HCT116 (cell line): ENCODE data around the gene LMAN1L. TPM values are rescaled to one million over a fixed set of nuclear protein-coding genes. Genes with fewer than 3 reads are reported as not detected.
A peak's percentile ranks its signal among the peaks of the same experiment; 100 is the strongest.

Experiments used
- ATAC-seq: fragments of 200-7000 bp; cut with Tn5 transposase; 2 replicates; pipeline ENCODE4 v1.9.1; 2020; ENCODE audit warnings: mild to moderate bottlenecking, moderate library complexity
- BruUV-seq: library from RNA; stranded (reverse); fragments of 400-500 nt; replicated peaks from 2 replicates; lab custom pipeline; 2021; lab: Mats Ljungman, UMichigan
- CTCF ChIA-PET: fragments of 300-600 bp; sonication (Branson Sonifier 250); formaldehyde crosslinking; loops from one replicate; lab custom pipeline; 2021; ENCODE audit warnings: antibody characterized with exemption; lab: Charles Lee
- POLR2A ChIA-PET: fragments of 300-600, 350-600 bp; sonication (Branson Sonifier 250); formaldehyde crosslinking; loops from one replicate; lab custom pipeline; 2021; ENCODE audit warnings: antibody characterized with exemption; lab: Charles Lee
- RAD21 ChIA-PET, 2 experiments: fragments of 300-600 bp; sonication (Branson Sonifier 250); formaldehyde crosslinking; loops; one replicate each; lab custom pipeline; 2023; ENCODE audit warnings: low total read pairs in 2 of 2; ENCODE audit not compliant: uncharacterized antibody in 2 of 2, unreplicated experiment in 2 of 2, low non-redundant PET in 1 of 2; lab: Charles Lee
- DNase-seq: peaks from one replicate; pipeline ENCODE4 v3.0.0-alpha.2; 2010; ENCODE audit warnings: low read depth, low spot score
- H2AFZ ChIP-seq: fragments of 200-600 bp; shearing (Covaris generic), sonication (generic); 2 replicates; pipeline ENCODE4 v1.6.1; 2017; ENCODE audit warnings: low read depth, mixed run types, mixed read lengths, antibody characterized with exemption, low read length; ENCODE audit not compliant: poor library complexity, severe bottlenecking
- H3K27ac ChIP-seq: 2 replicates; pipeline ENCODE4 v1.5.1; 2012; ENCODE audit warnings: low read depth, low read length
- H3K27me3 ChIP-seq: fragments of 200-600 bp; sonication (generic); 2 replicates; pipeline ENCODE4 v1.6.1; 2016; ENCODE audit warnings: mixed run types, low read length, mixed read lengths; ENCODE audit not compliant: insufficient read depth
- H3K36me3 ChIP-seq, 2 experiments: fragments of 200-500 bp in 1 of 2; fragments of 200-600 bp in 1 of 2; sonication (Bioruptor generic) in 1 of 2; sonication (generic) in 1 of 2; 2 replicates each; pipeline versions ENCODE4 v1.5.1 to v1.6.1; 2014 to 2016; ENCODE audit warnings: low read length in 2 of 2, inconsistent platforms in 1 of 2, mixed read lengths in 1 of 2, mixed run types in 1 of 2; ENCODE audit not compliant: insufficient read depth in 2 of 2, control insufficient read depth in 1 of 2
- H3K4me1 ChIP-seq, 2 experiments: fragments of 200-600 bp in 1 of 2; sonication (generic) in 1 of 2; 2 replicates each; pipeline versions ENCODE4 v1.5.1 to v1.6.1; 2012 to 2017; ENCODE audit warnings: low read length in 2 of 2, inconsistent platforms in 1 of 2, mild to moderate bottlenecking in 1 of 2, mixed read lengths in 1 of 2, mixed run types in 1 of 2, moderate library complexity in 1 of 2; ENCODE audit not compliant: insufficient read depth in 2 of 2, control insufficient read depth in 1 of 2
- H3K4me2 ChIP-seq: fragments of 200-600 bp; sonication (generic); 2 replicates; pipeline ENCODE4 v1.6.1; 2017; ENCODE audit warnings: mixed run types, low read length, mixed read lengths
- H3K4me3 ChIP-seq, 2 experiments: fragments of 200-600 bp in 1 of 2; sonication (generic) in 1 of 2; replicated peaks in 1 of 2; 2 replicates each; pipeline ENCODE4 v1.5.1; 2011 to 2016; ENCODE audit warnings: low read length in 2 of 2, control low read depth in 1 of 2, low read depth in 1 of 2, mild to moderate bottlenecking in 1 of 2, mixed read lengths in 1 of 2, mixed run types in 1 of 2
- H3K79me2 ChIP-seq: fragments of 200-600 bp; sonication (generic); 2 replicates; pipeline ENCODE4 v1.6.1; 2017; ENCODE audit warnings: mild to moderate bottlenecking, mixed run types, low read length, moderate library complexity, mixed read lengths; ENCODE audit not compliant: insufficient read depth
- H3K9ac ChIP-seq: fragments of 200-600 bp; sonication (generic); 2 replicates; pipeline ENCODE4 v1.6.1; 2016; ENCODE audit warnings: low read length, mixed read lengths
- H3K9me2 ChIP-seq: fragments of 200-600 bp; sonication (generic), shearing (Covaris generic); 2 replicates; pipeline ENCODE4 v1.6.1; 2017; ENCODE audit warnings: mixed run types, mild to moderate bottlenecking, moderate library complexity; ENCODE audit not compliant: insufficient read depth
- H3K9me3 ChIP-seq, 2 experiments: fragments of 200-500 bp in 1 of 2; fragments of 200-600 bp in 1 of 2; sonication (Bioruptor generic) in 1 of 2; sonication (generic) in 1 of 2; 2 replicates each; pipeline ENCODE4 v1.6.1; 2014 to 2017; ENCODE audit warnings: low read length in 2 of 2, mixed read lengths in 2 of 2, inconsistent platforms in 1 of 2, low read depth in 1 of 2, mild to moderate bottlenecking in 1 of 2, mixed run types in 1 of 2, moderate library complexity in 1 of 2; ENCODE audit not compliant: control insufficient read depth in 1 of 2, insufficient read depth in 1 of 2
- H4K20me1 ChIP-seq: fragments of 200-600 bp; sonication (generic), shearing (Covaris generic); 2 replicates; pipeline ENCODE4 v1.6.1; 2017; ENCODE audit warnings: mixed run types, mild to moderate bottlenecking, moderate library complexity; ENCODE audit not compliant: insufficient read depth
- ELF1 ChIP-seq: IDR thresholded peaks from 2 replicates; pipeline ENCODE4 v1.6.1; 2012; ENCODE audit warnings: low read depth, borderline replicate concordance
- EZH2 ChIP-seq: fragments of 200-600 bp; sonication (generic); IDR thresholded peaks from 2 replicates; pipeline ENCODE4 v1.6.1; 2017; ENCODE audit warnings: antibody characterized with exemption, mixed run types
- EZH2phosphoT487 ChIP-seq: fragments of 200-600 bp; IDR thresholded peaks from 2 replicates; pipeline ENCODE4 v1.6.1; 2018; ENCODE audit warnings: antibody characterized with exemption, borderline replicate concordance
- JUND ChIP-seq: IDR thresholded peaks from 2 replicates; pipeline ENCODE4 v1.6.1; 2012
- POLR2A ChIP-seq: IDR thresholded peaks from 2 replicates; pipeline ENCODE4 v1.7.0; 2011; ENCODE audit warnings: borderline replicate concordance; ENCODE audit not compliant: insufficient read depth, insufficient read length; ENCODE audit errors: extremely low read depth
- RAD21 ChIP-seq: IDR thresholded peaks from 2 replicates; pipeline ENCODE4 v1.6.1; 2012; ENCODE audit warnings: low read depth, mild to moderate bottlenecking
- SRF ChIP-seq: IDR thresholded peaks from 2 replicates; pipeline ENCODE4 v1.6.1; 2012; ENCODE audit warnings: low read depth
- YY1 ChIP-seq: IDR thresholded peaks from 2 replicates; pipeline ENCODE4 v1.6.1; 2011; ENCODE audit warnings: low read length, low read depth, moderate library complexity, mild to moderate bottlenecking; ENCODE audit not compliant: insufficient replicate concordance; ENCODE audit errors: extremely low read depth
- ZNF274 ChIP-seq: fragments of 200-500 bp; sonication (Bioruptor generic); IDR thresholded peaks from 2 replicates; pipeline ENCODE4 v1.6.1; 2014; ENCODE audit warnings: mild to moderate bottlenecking, low read depth, low read length, inconsistent platforms
- intact Hi-C: fragments of 100-400 bp; cut with micrococcal nuclease; formaldehyde crosslinking; loops from 2 replicates; pipeline ENCODE4 v1.10.0; 2022
- total RNA-seq: library from RNA; stranded (reverse); gene quantifications from one replicate; pipeline ENCODE4 v1.2.1, GENCODE V29; 2021; ENCODE audit not compliant: unreplicated experiment
- TF ChIP-seq, protein P1 (sequence below): IDR thresholded peaks from 2 replicates; pipeline ENCODE4 v1.6.1; 2011; ENCODE audit warnings: mild to moderate bottlenecking, low read length, moderate library complexity; ENCODE audit not compliant: insufficient replicate concordance; ENCODE audit errors: extremely low read depth
- TF ChIP-seq, protein P2 (sequence below): IDR thresholded peaks from 2 replicates; pipeline ENCODE4 v1.6.1; 2012; ENCODE audit warnings: low read depth

Gene LMAN1L
- total RNA-seq, 1 experiment from 2014 or later: 0.17 TPM

DNA sequence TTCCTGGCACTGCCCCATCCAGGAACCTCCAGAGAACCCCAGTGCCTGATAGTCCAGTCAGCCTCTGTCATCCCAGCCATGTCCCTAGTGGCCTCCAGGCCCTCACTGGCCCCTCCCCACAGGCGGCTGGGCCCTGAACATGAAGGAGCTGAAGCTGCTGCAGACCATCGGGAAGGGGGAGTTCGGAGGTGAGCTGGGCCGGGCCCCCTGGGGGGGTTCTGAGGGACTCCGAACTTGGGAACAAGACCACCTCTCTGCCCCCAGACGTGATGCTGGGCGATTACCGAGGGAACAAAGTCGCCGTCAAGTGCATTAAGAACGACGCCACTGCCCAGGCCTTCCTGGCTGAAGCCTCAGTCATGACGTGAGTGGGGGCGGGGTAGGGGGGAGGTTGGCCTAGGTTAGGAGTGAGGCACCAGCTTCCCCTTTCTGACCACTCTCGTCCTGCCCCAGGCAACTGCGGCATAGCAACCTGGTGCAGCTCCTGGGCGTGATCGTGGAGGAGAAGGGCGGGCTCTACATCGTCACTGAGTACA is 12.0 kb upstream of the LMAN1L start:
- no peak overlapping the region for H3K4me3 ChIP-seq
- no peaks in the 10 kb centered on the region for H3K27me3 ChIP-seq
- H3K79me2 ChIP-seq: no peaks in the 10 kb centered on the region
- H3K9me3 ChIP-seq: no peaks in the 10 kb centered on the region
- ChIA-PET RAD21 (no interaction called here), POLR2A (no interaction called here), CTCF (interaction anchor here (0.8 to 1.5 kb wide), 2 partner anchors 10 to 31 kb away, joined by 3 to 4 read pairs; no protein-coding TSS in a partner anchor)
- intact Hi-C loops: loop anchor here (2.0 kb wide), 1 partner anchor 30 kb away; no protein-coding TSS in a partner anchor
- 0 out of 2 replicates have a peak overlapping the region, but pooled peaks have one; percentile 18 for H3K4me2 ChIP-seq
- H3K9ac ChIP-seq: no peak overlapping the region
- DNase-seq (no peak), ATAC-seq (peak; percentile 17; the same call in 1 of the 2 replicates)
- no peaks in the 10 kb centered on the region for H3K9me2 ChIP-seq
- no peaks in the 10 kb centered on the region for H4K20me1 ChIP-seq
- no peak for TF ChIP-seq EZH2phosphoT487
- TF ChIP-seq, protein P1, sequence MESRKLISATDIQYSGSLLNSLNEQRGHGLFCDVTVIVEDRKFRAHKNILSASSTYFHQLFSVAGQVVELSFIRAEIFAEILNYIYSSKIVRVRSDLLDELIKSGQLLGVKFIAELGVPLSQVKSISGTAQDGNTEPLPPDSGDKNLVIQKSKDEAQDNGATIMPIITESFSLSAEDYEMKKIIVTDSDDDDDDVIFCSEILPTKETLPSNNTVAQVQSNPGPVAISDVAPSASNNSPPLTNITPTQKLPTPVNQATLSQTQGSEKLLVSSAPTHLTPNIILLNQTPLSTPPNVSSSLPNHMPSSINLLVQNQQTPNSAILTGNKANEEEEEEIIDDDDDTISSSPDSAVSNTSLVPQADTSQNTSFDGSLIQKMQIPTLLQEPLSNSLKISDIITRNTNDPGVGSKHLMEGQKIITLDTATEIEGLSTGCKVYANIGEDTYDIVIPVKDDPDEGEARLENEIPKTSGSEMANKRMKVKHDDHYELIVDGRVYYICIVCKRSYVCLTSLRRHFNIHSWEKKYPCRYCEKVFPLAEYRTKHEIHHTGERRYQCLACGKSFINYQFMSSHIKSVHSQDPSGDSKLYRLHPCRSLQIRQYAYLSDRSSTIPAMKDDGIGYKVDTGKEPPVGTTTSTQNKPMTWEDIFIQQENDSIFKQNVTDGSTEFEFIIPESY: no peak
- TF ChIP-seq EZH2: no peak
- no peak for TF ChIP-seq POLR2A
- TF ChIP-seq, protein P2, sequence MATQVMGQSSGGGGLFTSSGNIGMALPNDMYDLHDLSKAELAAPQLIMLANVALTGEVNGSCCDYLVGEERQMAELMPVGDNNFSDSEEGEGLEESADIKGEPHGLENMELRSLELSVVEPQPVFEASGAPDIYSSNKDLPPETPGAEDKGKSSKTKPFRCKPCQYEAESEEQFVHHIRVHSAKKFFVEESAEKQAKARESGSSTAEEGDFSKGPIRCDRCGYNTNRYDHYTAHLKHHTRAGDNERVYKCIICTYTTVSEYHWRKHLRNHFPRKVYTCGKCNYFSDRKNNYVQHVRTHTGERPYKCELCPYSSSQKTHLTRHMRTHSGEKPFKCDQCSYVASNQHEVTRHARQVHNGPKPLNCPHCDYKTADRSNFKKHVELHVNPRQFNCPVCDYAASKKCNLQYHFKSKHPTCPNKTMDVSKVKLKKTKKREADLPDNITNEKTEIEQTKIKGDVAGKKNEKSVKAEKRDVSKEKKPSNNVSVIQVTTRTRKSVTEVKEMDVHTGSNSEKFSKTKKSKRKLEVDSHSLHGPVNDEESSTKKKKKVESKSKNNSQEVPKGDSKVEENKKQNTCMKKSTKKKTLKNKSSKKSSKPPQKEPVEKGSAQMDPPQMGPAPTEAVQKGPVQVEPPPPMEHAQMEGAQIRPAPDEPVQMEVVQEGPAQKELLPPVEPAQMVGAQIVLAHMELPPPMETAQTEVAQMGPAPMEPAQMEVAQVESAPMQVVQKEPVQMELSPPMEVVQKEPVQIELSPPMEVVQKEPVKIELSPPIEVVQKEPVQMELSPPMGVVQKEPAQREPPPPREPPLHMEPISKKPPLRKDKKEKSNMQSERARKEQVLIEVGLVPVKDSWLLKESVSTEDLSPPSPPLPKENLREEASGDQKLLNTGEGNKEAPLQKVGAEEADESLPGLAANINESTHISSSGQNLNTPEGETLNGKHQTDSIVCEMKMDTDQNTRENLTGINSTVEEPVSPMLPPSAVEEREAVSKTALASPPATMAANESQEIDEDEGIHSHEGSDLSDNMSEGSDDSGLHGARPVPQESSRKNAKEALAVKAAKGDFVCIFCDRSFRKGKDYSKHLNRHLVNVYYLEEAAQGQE: no peak
- TF ChIP-seq RAD21: no peak
- TF ChIP-seq YY1: no peak
- no peak for TF ChIP-seq SRF
- TF ChIP-seq ELF1: no peak
- no peak for TF ChIP-seq ZNF274
- TF ChIP-seq JUND: no peak
- H3K4me1 ChIP-seq: peaks cover 3 to 13% of the 10 kb centered on the region in 2 experiments; a peak in 3 of 4 replicates
- BruUV-seq: no TSS peak
- peaks cover 13 to 31% of the 10 kb centered on the region in 2 experiments for H3K36me3 ChIP-seq
- no peak overlapping the region for H2AFZ ChIP-seq
- no peak overlapping the region for H3K27ac ChIP-seq
